HepG2 (cell line): ENCODE results near the gene CTNNA3. TPM values are rescaled to one million over a fixed set of nuclear protein-coding genes. Genes with fewer than 3 reads are reported as not detected.

Experiments used
- ATAC-seq: fragments of 200-7000 bp; cut with Tn5 transposase; 3 replicates; pipeline ENCODE4 v1.9.1; 2020; ENCODE audit warnings: mild to moderate bottlenecking, moderate library complexity
- BruUV-seq: library from RNA; stranded (reverse); fragments of 400-500 nt; replicated peaks from 2 replicates; lab custom pipeline; 2021; lab: Mats Ljungman, UMichigan
- CTCF ChIA-PET: fragments of 300-600 bp; formaldehyde crosslinking; extraction: SDS; loops from one replicate; lab custom pipeline; 2021; ENCODE audit warnings: low total read pairs, inconsistent platforms, low intra/inter-chr PET ratio; lab: Yijun Ruan, JAX
- POLR2A ChIA-PET: fragments of 350-600 bp; sonication (Branson Sonifier 250); formaldehyde crosslinking; loops from one replicate; lab custom pipeline; 2020; ENCODE audit warnings: antibody characterized with exemption, inconsistent platforms; lab: Yijun Ruan, JAX
- DNase-seq: peaks from one replicate; pipeline ENCODE4 v3.0.0-alpha.2; 2015; ENCODE audit warnings: low spot score
- FAIRE-seq: peaks from 3 replicates; lab custom pipeline; 2011; peaks lifted over from hg19 to GRCh38; lab: Jason Lieb, UNC
- H2AFZ ChIP-seq: one replicate; pipeline ENCODE4 v1.6.1; 2011; ENCODE audit warnings: low read length, inconsistent platforms
- H3K27ac ChIP-seq: fragments of 300-600 bp; 3 replicates; pipeline ENCODE4 v1.8.0; 2011; ENCODE audit warnings: mixed run types, mild to moderate bottlenecking, mixed read lengths, low read length, inconsistent platforms; ENCODE audit not compliant: insufficient read depth; ENCODE audit errors: extremely low read length
- H3K27me3 ChIP-seq, 2 experiments: fragments of 200-600 bp in 1 of 2; 2 replicates in 1 of 2; 3 replicates in 1 of 2; pipeline versions ENCODE4 v1.6.0 to v1.8.0; 2011; ENCODE audit warnings: low read length in 2 of 2, mild to moderate bottlenecking in 2 of 2, moderate library complexity in 2 of 2, inconsistent platforms in 1 of 2; ENCODE audit not compliant: insufficient read depth in 2 of 2, control insufficient read depth in 1 of 2
- H3K36me3 ChIP-seq, 2 experiments: fragments of 200-600 bp in 1 of 2; replicated peaks in 1 of 2; 2 replicates in 1 of 2; 3 replicates in 1 of 2; pipeline versions ENCODE4 v1.5.1 to v1.8.0; 2011; ENCODE audit warnings: low read length in 2 of 2, inconsistent platforms in 1 of 2; ENCODE audit not compliant: insufficient read depth in 2 of 2, control insufficient read depth in 1 of 2
- H3K4me1 ChIP-seq: 2 replicates; pipeline ENCODE4 v1.5.1; 2012; ENCODE audit warnings: low read length, inconsistent platforms; ENCODE audit not compliant: insufficient read depth
- H3K4me2 ChIP-seq: 2 replicates; pipeline ENCODE4 v1.6.0; 2011; ENCODE audit warnings: low read depth, low read length, inconsistent platforms
- H3K4me3 ChIP-seq, 3 experiments: fragments of 200-600 bp in 1 of 3; sonication (generic), shearing (Covaris generic) in 1 of 3; replicated peaks in 1 of 3; 2 replicates each; pipeline ENCODE4 v1.5.1; 2011 to 2016; ENCODE audit warnings: low read length in 3 of 3, inconsistent platforms in 2 of 3, low read depth in 2 of 3, mild to moderate bottlenecking in 2 of 3, control low read depth in 1 of 3, mixed read lengths in 1 of 3; ENCODE audit not compliant: insufficient read depth in 1 of 3
- H3K79me2 ChIP-seq: one replicate; pipeline ENCODE4 v1.6.1; 2011; ENCODE audit warnings: low read length, inconsistent platforms; ENCODE audit not compliant: insufficient read depth
- H3K9ac ChIP-seq: 2 replicates; pipeline ENCODE4 v1.6.0; 2011; ENCODE audit warnings: mild to moderate bottlenecking, low read depth, low read length, inconsistent platforms; ENCODE audit not compliant: insufficient read depth
- H3K9me3 ChIP-seq: 2 replicates; pipeline ENCODE4 v1.5.1; 2012; ENCODE audit warnings: mild to moderate bottlenecking, low read length
- H4K20me1 ChIP-seq: 2 replicates; pipeline ENCODE4 v1.6.0; 2011; ENCODE audit warnings: inconsistent platforms, mild to moderate bottlenecking, low read length, moderate library complexity; ENCODE audit not compliant: insufficient read depth
- GTF3A ChIP-seq: sonication (generic); formaldehyde crosslinking; conservative IDR thresholded peaks from 2 replicates; pipeline ENCODE4 v1.4.0; 2020; ENCODE audit warnings: mild to moderate bottlenecking, missing genetic modification reagents
- HMGA1 ChIP-seq: sonication (generic); formaldehyde crosslinking; conservative IDR thresholded peaks from 2 replicates; pipeline ENCODE4 v1.4.0; 2020; ENCODE audit warnings: missing genetic modification reagents
- KDM4B ChIP-seq: sonication (generic); formaldehyde crosslinking; IDR thresholded peaks from 2 replicates; pipeline ENCODE4 v1.4.0; 2020; ENCODE audit warnings: missing genetic modification reagents
- NFKBIZ ChIP-seq: IDR thresholded peaks from 2 replicates; pipeline ENCODE4 v1.6.1; 2018; ENCODE audit warnings: missing genetic modification reagents, missing compliant biosample characterization
- SALL1 ChIP-seq: sonication (generic); formaldehyde crosslinking; IDR thresholded peaks from 2 replicates; pipeline ENCODE4 v1.8.0; 2022; ENCODE audit warnings: mild to moderate bottlenecking, missing genetic modification reagents
- SOX5 ChIP-seq: IDR thresholded peaks from 2 replicates; pipeline ENCODE4 v1.6.1; 2016; ENCODE audit warnings: borderline replicate concordance
- SP4 ChIP-seq: sonication (generic); formaldehyde crosslinking; IDR thresholded peaks from 2 replicates; pipeline ENCODE4 v1.8.1; 2023; ENCODE audit warnings: mild to moderate bottlenecking, missing genetic modification reagents
- XBP1 ChIP-seq: sonication (generic); formaldehyde crosslinking; IDR thresholded peaks from 2 replicates; pipeline ENCODE4 v1.5.0; 2020; ENCODE audit warnings: missing genetic modification reagents
- ZNF121 ChIP-seq: sonication (generic); formaldehyde crosslinking; IDR thresholded peaks from 2 replicates; pipeline ENCODE4 v1.5.0; 2020; ENCODE audit warnings: mild to moderate bottlenecking, missing genetic modification reagents
- ZNF326 ChIP-seq: sonication (generic); formaldehyde crosslinking; IDR thresholded peaks from 2 replicates; pipeline ENCODE4 v1.4.0; 2020; ENCODE audit warnings: missing genetic modification reagents, borderline replicate concordance
- WGBS: methylation state at CpG from one replicate; pipeline ENCODE4 v1.1.6; 2017; ENCODE audit warnings: low lambda C conversion rate; 5-methylcytosine and 5-hydroxymethylcytosine counted together
- in situ Hi-C: cut with HindIII; loops from 2 replicates; pipeline ENCODE4 v1.10.0; 2017; ENCODE audit warnings: low pct_unique_long_range_greater_than_20kb; ENCODE audit not compliant: extremely low pct_ligation_motif_present
- intact Hi-C: fragments of 100-400 bp; cut with micrococcal nuclease; formaldehyde crosslinking; loops from one replicate; pipeline ENCODE4 v1.10.0; 2022; ENCODE audit not compliant: unreplicated experiment
- polyA plus RNA-seq, 8 experiments: library from polyadenylated mRNA; depleted of rRNA in 3 of 8; stranded (reverse) in 7 of 8; unstranded in 1 of 8; fragments of >200 nt; fragmentation: Illumina TruSeq in 4 of 8; extraction: Trizol in 4 of 8; gene quantifications; 2 replicates each; pipeline versions ENCODE4 v1.2.1 to v1.2.3, GENCODE V29; 2011 to 2016; ENCODE audit warnings: low read depth in 4 of 8, missing spikeins in 1 of 8, mixed read lengths in 1 of 8; ENCODE audit not compliant: insufficient read depth in 1 of 8
- total RNA-seq, 5 experiments: library from RNA; depleted of rRNA; stranded (reverse); fragments of >200 nt; fragmentation: Illumina TruSeq; extraction: Trizol; gene quantifications; 2 replicates each; pipeline ENCODE4 v1.2.3, GENCODE V29; 2016; ENCODE audit warnings: low read depth in 1 of 5
- TF ChIP-seq, protein P1 (sequence below): sonication (generic); formaldehyde crosslinking; IDR thresholded peaks from 2 replicates; pipeline ENCODE4 v1.4.0; 2020; ENCODE audit warnings: missing genetic modification reagents, borderline replicate concordance
- TF ChIP-seq, protein P2 (sequence below): sonication (generic); formaldehyde crosslinking; IDR thresholded peaks from 2 replicates; pipeline ENCODE4 v1.5.0; 2020; ENCODE audit warnings: mild to moderate bottlenecking, missing genetic modification reagents, borderline replicate concordance
- TF ChIP-seq, protein P3 (sequence below): sonication (generic); formaldehyde crosslinking; IDR thresholded peaks from 2 replicates; pipeline ENCODE4 v1.5.0; 2020; ENCODE audit warnings: mild to moderate bottlenecking, missing genetic modification reagents, moderate library complexity

The CTNNA3 gene
- total and polyA plus RNA-seq, 2 of the 13 experiments (the other 11 are each of a cell fraction or from before 2014, with no cell fraction given): not detected

DNA sequence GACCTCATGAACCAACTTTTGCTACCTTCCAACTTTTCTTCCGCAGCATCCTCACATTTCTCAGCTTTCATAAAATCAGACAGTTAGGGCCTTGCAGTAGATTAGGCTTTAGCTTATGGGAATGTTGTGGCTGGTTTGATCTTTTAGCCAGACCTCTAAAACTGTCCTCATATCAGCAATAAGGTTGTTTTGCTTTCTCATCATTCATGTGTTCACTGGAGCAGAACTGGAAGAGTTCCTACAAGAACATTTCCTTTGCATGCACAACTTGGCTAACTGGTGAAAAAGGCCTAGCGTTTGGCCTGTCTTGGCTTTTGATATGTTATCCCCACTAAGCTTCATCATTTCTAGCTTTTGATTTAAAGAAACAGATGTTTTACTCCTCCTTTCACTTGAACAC lies 900.1 kb downstream of the CTNNA3 start:
- in situ Hi-C loops: no loop called here

DNA sequence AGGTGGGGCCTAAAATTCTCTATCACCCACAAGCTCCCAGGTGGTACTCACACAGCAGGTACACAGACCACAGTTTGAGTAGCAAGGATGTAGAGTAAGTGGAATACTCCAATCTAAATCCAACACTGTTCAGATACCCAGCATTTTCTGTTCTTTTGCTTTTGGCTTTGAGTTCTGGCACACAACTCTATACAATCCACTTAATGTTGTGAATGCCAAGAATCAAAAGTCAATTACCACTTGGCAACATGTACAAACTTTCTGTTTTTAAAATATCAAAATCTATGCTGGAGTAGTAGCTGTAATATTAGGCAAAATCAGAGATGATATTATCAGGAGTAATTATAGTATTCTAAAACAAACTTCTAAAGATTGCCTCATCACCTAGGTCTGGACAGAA lies 903.6 kb downstream of the CTNNA3 start:
- H3K27me3 ChIP-seq: no peaks in the 10 kb centered on the region
- H3K4me3 ChIP-seq: no peak overlapping the region
- ATAC-seq (no peak), FAIRE-seq (no peak), DNase-seq (no peak)
- H3K4me2 ChIP-seq: no peak overlapping the region
- H3K27ac ChIP-seq: no peak overlapping the region
- H2AFZ ChIP-seq: no peak overlapping the region
- H3K9ac ChIP-seq: no peak overlapping the region
- in situ Hi-C loops: no loop called here
- ChIA-PET POLR2A (no interaction called here), CTCF (no interaction called here)
- H3K36me3 ChIP-seq: no peaks in the 10 kb centered on the region
- no peaks in the 10 kb centered on the region for H3K79me2 ChIP-seq
- H3K4me1 ChIP-seq: no peaks in the 10 kb centered on the region
- intact Hi-C loops: no loop called here
- no peaks in the 10 kb centered on the region for H3K9me3 ChIP-seq
- H4K20me1 ChIP-seq: no peaks in the 10 kb centered on the region
- no TSS peak for BruUV-seq
- no peak for TF ChIP-seq GTF3A (CRISPR knock-in tag)
- TF ChIP-seq HMGA1: no peak
- TF ChIP-seq, protein P1, sequence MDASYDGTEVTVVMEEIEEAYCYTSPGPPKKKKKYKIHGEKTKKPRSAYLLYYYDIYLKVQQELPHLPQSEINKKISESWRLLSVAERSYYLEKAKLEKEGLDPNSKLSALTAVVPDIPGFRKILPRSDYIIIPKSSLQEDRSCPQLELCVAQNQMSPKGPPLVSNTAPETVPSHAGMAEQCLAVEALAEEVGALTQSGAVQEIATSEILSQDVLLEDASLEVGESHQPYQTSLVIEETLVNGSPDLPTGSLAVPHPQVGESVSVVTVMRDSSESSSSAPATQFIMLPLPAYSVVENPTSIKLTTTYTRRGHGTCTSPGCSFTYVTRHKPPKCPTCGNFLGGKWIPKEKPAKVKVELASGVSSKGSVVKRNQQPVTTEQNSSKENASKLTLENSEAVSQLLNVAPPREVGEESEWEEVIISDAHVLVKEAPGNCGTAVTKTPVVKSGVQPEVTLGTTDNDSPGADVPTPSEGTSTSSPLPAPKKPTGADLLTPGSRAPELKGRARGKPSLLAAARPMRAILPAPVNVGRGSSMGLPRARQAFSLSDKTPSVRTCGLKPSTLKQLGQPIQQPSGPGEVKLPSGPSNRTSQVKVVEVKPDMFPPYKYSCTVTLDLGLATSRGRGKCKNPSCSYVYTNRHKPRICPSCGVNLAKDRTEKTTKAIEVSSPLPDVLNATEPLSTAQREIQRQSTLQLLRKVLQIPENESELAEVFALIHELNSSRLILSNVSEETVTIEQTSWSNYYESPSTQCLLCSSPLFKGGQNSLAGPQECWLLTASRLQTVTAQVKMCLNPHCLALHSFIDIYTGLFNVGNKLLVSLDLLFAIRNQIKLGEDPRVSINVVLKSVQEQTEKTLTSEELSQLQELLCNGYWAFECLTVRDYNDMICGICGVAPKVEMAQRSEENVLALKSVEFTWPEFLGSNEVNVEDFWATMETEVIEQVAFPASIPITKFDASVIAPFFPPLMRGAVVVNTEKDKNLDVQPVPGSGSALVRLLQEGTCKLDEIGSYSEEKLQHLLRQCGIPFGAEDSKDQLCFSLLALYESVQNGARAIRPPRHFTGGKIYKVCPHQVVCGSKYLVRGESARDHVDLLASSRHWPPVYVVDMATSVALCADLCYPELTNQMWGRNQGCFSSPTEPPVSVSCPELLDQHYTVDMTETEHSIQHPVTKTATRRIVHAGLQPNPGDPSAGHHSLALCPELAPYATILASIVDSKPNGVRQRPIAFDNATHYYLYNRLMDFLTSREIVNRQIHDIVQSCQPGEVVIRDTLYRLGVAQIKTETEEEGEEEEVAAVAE: no peak
- no peak for TF ChIP-seq KDM4B (CRISPR knock-in tag)
- no peak for TF ChIP-seq ZNF121 (CRISPR knock-in tag)
- TF ChIP-seq, protein P2, sequence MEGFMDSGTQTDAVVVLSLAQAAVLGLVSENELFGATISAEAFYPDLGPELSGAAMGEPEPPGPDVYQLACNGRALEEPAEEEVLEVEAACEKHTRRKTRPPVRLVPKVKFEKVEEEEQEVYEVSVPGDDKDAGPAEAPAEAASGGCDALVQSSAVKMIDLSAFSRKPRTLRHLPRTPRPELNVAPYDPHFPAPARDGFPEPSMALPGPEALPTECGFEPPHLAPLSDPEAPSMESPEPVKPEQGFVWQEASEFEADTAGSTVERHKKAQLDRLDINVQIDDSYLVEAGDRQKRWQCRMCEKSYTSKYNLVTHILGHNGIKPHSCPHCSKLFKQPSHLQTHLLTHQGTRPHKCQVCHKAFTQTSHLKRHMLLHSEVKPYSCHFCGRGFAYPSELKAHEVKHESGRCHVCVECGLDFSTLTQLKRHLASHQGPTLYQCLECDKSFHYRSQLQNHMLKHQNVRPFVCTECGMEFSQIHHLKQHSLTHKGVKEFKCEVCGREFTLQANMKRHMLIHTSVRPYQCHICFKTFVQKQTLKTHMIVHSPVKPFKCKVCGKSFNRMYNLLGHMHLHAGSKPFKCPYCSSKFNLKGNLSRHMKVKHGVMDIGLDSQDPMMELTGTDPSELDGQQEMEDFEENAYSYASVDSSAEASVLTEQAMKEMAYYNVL (CRISPR knock-in tag): no peak

More for the DNA sequence above, 900.1 kb downstream of the CTNNA3 start:
- CTCF ChIA-PET: no interaction called here
- H3K9ac ChIP-seq: no peak overlapping the region
- 22% methylated on average over 2 of the region's 2 CpGs for WGBS
- no peaks in the 10 kb centered on the region for H4K20me1 ChIP-seq
- H3K4me2 ChIP-seq: no peak overlapping the region
- FAIRE-seq (no peak), ATAC-seq (no peak), DNase-seq (no peak)
- no peak overlapping the region for H2AFZ ChIP-seq
- H3K36me3 ChIP-seq: no peaks in the 10 kb centered on the region
- no peak overlapping the region for H3K4me3 ChIP-seq
- TF ChIP-seq ZNF326 (CRISPR knock-in tag): no peak
- TF ChIP-seq SALL1 (CRISPR knock-in tag): no peak
- TF ChIP-seq SOX5 (CRISPR knock-in tag): no peak
- no peak for TF ChIP-seq NFKBIZ (CRISPR knock-in tag)
- no peak for TF ChIP-seq XBP1 (CRISPR knock-in tag)
- TF ChIP-seq SP4 (CRISPR knock-in tag): no peak
- TF ChIP-seq, protein P3, sequence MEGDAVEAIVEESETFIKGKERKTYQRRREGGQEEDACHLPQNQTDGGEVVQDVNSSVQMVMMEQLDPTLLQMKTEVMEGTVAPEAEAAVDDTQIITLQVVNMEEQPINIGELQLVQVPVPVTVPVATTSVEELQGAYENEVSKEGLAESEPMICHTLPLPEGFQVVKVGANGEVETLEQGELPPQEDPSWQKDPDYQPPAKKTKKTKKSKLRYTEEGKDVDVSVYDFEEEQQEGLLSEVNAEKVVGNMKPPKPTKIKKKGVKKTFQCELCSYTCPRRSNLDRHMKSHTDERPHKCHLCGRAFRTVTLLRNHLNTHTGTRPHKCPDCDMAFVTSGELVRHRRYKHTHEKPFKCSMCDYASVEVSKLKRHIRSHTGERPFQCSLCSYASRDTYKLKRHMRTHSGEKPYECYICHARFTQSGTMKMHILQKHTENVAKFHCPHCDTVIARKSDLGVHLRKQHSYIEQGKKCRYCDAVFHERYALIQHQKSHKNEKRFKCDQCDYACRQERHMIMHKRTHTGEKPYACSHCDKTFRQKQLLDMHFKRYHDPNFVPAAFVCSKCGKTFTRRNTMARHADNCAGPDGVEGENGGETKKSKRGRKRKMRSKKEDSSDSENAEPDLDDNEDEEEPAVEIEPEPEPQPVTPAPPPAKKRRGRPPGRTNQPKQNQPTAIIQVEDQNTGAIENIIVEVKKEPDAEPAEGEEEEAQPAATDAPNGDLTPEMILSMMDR (CRISPR knock-in tag): no peak
- BruUV-seq: no TSS peak
- no peaks in the 10 kb centered on the region for H3K79me2 ChIP-seq
- no peaks in the 10 kb centered on the region for H3K27me3 ChIP-seq
- H3K9me3 ChIP-seq: no peaks in the 10 kb centered on the region
- POLR2A ChIA-PET: no interaction called here
- intact Hi-C loops: no loop called here
- H3K4me1 ChIP-seq: no peaks in the 10 kb centered on the region
- no peak overlapping the region for H3K27ac ChIP-seq
